ENCODE results near the gene KCNQ5. TPM values are rescaled to one million over a fixed set of nuclear protein-coding genes. Genes with fewer than 3 reads are reported as not detected.

The KCNQ5 gene
- polyA plus RNA-seq, 3 donors = not detected

DNA sequence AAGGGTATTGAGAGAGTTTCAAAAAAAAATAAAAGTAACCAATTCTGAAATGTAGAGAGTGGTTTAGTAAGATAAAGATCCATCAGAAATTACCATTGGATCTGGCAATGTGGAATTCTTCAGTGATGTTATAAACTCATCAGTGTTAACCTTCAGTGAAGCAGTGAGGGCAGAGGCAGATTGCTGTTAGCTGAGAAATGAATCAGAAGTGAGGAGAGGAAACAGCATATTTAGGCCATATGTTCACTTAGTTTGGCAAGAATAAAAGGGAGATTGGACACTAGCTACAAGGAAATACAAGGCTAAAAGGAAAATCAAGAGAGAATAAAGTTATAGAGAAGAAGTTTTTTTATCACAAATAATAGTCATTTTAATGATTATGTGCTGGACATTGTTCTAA lies 9.6 kb downstream of the KCNQ5 start:
- TF ChIP-seq, protein P1, sequence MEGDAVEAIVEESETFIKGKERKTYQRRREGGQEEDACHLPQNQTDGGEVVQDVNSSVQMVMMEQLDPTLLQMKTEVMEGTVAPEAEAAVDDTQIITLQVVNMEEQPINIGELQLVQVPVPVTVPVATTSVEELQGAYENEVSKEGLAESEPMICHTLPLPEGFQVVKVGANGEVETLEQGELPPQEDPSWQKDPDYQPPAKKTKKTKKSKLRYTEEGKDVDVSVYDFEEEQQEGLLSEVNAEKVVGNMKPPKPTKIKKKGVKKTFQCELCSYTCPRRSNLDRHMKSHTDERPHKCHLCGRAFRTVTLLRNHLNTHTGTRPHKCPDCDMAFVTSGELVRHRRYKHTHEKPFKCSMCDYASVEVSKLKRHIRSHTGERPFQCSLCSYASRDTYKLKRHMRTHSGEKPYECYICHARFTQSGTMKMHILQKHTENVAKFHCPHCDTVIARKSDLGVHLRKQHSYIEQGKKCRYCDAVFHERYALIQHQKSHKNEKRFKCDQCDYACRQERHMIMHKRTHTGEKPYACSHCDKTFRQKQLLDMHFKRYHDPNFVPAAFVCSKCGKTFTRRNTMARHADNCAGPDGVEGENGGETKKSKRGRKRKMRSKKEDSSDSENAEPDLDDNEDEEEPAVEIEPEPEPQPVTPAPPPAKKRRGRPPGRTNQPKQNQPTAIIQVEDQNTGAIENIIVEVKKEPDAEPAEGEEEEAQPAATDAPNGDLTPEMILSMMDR (IDR thresholded peaks at IDR 0.05) = no peak
- Histone ChIP-seq H3K9me3 (replicated peaks in 1 of 2; ENCODE audit: control insufficient read depth in 1 of 2, insufficient read depth in 1 of 2, low read length in 2 of 2) (no peaks in the 10 kb centered on the region), H3K27ac (ENCODE audit: low read depth in 1 of 2, low read length in 2 of 2) (no peak overlapping the region), H3K79me2 (ENCODE audit: insufficient read depth, low read length) (peaks cover 7% of the 10 kb centered on the region), H3K36me3 (replicated peaks in 1 of 2; ENCODE audit: control insufficient read depth in 1 of 2, insufficient read depth in 2 of 2, low read length in 2 of 2) (no peaks in the 10 kb centered on the region), H3K27me3 (ENCODE audit: control insufficient read depth in 2 of 2, insufficient read depth in 2 of 2, low read length in 2 of 2) (no peaks in the 10 kb centered on the region), H3K4me1 (ENCODE audit: control insufficient read depth in 1 of 2, insufficient read depth in 2 of 2, low read length in 2 of 2) (no peaks in the 10 kb centered on the region), H2AFZ (ENCODE audit: insufficient read depth, low read depth, low read length, poor library complexity, severe bottlenecking) (no peak overlapping the region), H3K4me3 (replicated peaks in 1 of 3; ENCODE audit: low read depth in 2 of 3, low read length in 3 of 3) (no peak overlapping the region), H4K20me1 (ENCODE audit: insufficient read depth, low read length) (no peaks in the 10 kb centered on the region), H3K4me2 (replicated peaks; ENCODE audit: extremely low read depth, low read length, poor library complexity, severe bottlenecking) (no peak overlapping the region), H3K9ac (ENCODE audit: insufficient read depth, low read length, poor library complexity, severe bottlenecking) (no peak overlapping the region)
- peaks cover 4% of the 10 kb centered on the region for H3K4me1 Mint-ChIP-seq
- intact Hi-C loops (cut with micrococcal nuclease) = no loop called here
- H3K27me3 Mint-ChIP-seq (ENCODE audit: low read depth in 3 of 3) = no peaks in the 10 kb centered on the region
- H3K27ac Mint-ChIP-seq = no peak overlapping the region
- no peak overlapping the region for H3K4me3 Mint-ChIP-seq
- H3K36me3 Mint-ChIP-seq = peaks cover 3 to 5% of the 10 kb centered on the region in 2 donors
- H3K9me3 Mint-ChIP-seq = peaks cover 0 to 5% (median 2%) of the 10 kb centered on the region in 7 donors
- no peak for DNase-seq

DNA sequence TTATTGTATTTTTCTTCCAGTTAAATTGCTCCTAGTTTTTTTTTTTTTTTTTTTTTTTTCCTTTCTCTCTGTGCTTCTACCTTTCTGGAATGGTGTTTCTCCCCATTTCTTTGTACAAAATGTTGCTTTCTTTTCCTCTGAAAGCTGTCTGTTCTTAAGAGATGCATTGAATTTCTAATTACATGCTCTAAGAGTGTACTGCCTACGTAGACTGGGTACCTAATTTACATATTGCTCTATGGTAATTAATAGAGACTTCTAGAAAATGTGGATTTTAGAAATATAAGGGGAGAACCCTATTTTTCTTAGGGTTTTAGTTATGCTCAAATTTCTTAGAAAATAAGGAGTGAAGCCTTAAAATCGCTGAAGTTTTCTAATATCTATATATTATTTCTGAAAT lies 13.8 kb downstream of the KCNQ5 start:
- no peak overlapping the region for H3K27ac ChIP-seq (ENCODE audit: low read depth in 1 of 2, low read length in 2 of 2)
- H3K4me3 ChIP-seq (replicated peaks in 1 of 3; ENCODE audit: low read depth in 2 of 3, low read length in 3 of 3) = no peak overlapping the region
- H3K36me3 ChIP-seq (replicated peaks in 1 of 2; ENCODE audit: control insufficient read depth in 1 of 2, insufficient read depth in 2 of 2, low read length in 2 of 2) = no peaks in the 10 kb centered on the region
- Mint-ChIP-seq H3K36me3 (peaks cover 3 to 5% of the 10 kb centered on the region in 2 donors), H3K4me1 (no peaks in the 10 kb centered on the region), H3K27me3 (ENCODE audit: low read depth in 3 of 3) (no peaks in the 10 kb centered on the region), H3K27ac (no peak overlapping the region), H3K4me3 (no peak overlapping the region), H3K9me3 (peaks cover 0 to 5% (median 2%) of the 10 kb centered on the region in 7 donors)
- H3K27me3 ChIP-seq (ENCODE audit: control insufficient read depth in 2 of 2, insufficient read depth in 2 of 2, low read length in 2 of 2) = no peaks in the 10 kb centered on the region
- H3K9ac ChIP-seq (ENCODE audit: insufficient read depth, low read length, poor library complexity, severe bottlenecking) = no peak overlapping the region
- no peak for DNase-seq
- H2AFZ ChIP-seq (ENCODE audit: insufficient read depth, low read depth, low read length, poor library complexity, severe bottlenecking) = no peak overlapping the region
- peaks cover 3% of the 10 kb centered on the region for H3K79me2 ChIP-seq (ENCODE audit: insufficient read depth, low read length)
- H3K4me1 ChIP-seq (ENCODE audit: control insufficient read depth in 1 of 2, insufficient read depth in 2 of 2, low read length in 2 of 2) = no peaks in the 10 kb centered on the region
- whole genome bisulfite sequencing (ENCODE audit: insufficient coverage) = no CpG with 5 or more reads among the region's 2 CpGs
- H4K20me1 ChIP-seq (ENCODE audit: insufficient read depth, low read length) = no peaks in the 10 kb centered on the region
- TF ChIP-seq, protein P1 (IDR thresholded peaks at IDR 0.05) = no peak
- H3K9me3 ChIP-seq (replicated peaks in 1 of 2; ENCODE audit: control insufficient read depth in 1 of 2, insufficient read depth in 1 of 2, low read length in 2 of 2) = no peaks in the 10 kb centered on the region
- H3K4me2 ChIP-seq (replicated peaks; ENCODE audit: extremely low read depth, low read length, poor library complexity, severe bottlenecking) = no peak overlapping the region
- intact Hi-C loops (cut with micrococcal nuclease) = no loop called here

All from CD14-positive monocyte (primary cell).